DND-41 (cell line): ENCODE measurements around the gene PPIL6.

ENCODE experiments used
- ATAC-seq: fragments of 200-7000 bp; cut with Tn5 transposase; 3 replicates; pipeline ENCODE4 v1.9.1; 2021; ENCODE audit warnings: low read depth; ENCODE audit not compliant: insufficient read depth
- DNase-seq: peaks from one replicate; pipeline ENCODE4 v3.0.0-alpha.2; 2020
- H2AFZ ChIP-seq: 2 replicates; pipeline ENCODE4 v1.6.0; 2012; ENCODE audit warnings: low read depth, low read length
- H3K27ac ChIP-seq: 2 replicates; pipeline ENCODE4 v1.5.1; 2012; ENCODE audit warnings: low read length, inconsistent platforms
- H3K27me3 ChIP-seq: fragments of 200-600 bp; sonication (generic); 2 replicates; pipeline ENCODE4 v1.6.0; 2012; ENCODE audit warnings: low read length, mild to moderate bottlenecking, inconsistent platforms; ENCODE audit not compliant: insufficient read depth, poor library complexity
- H3K36me3 ChIP-seq: 2 replicates; pipeline ENCODE4 v1.5.1; 2012; ENCODE audit warnings: low read length, inconsistent platforms; ENCODE audit not compliant: insufficient read depth
- H3K4me1 ChIP-seq: 2 replicates; pipeline ENCODE4 v1.5.1; 2012; ENCODE audit warnings: mild to moderate bottlenecking, low read length; ENCODE audit not compliant: insufficient read depth
- H3K4me2 ChIP-seq: 2 replicates; pipeline ENCODE4 v1.6.0; 2012; ENCODE audit warnings: mild to moderate bottlenecking, moderate library complexity, low read length, inconsistent platforms; ENCODE audit not compliant: insufficient read depth
- H3K4me3 ChIP-seq, 2 experiments: fragments of 200-600 bp in 1 of 2; shearing (Covaris generic) in 1 of 2; 2 replicates each; pipeline ENCODE4 v1.5.1; 2012 to 2016; ENCODE audit warnings: inconsistent platforms in 2 of 2, low read length in 2 of 2, mild to moderate bottlenecking in 2 of 2, low read depth in 1 of 2, moderate library complexity in 1 of 2
- H3K79me2 ChIP-seq: 2 replicates; pipeline ENCODE4 v1.6.0; 2012; ENCODE audit warnings: low read length, inconsistent platforms; ENCODE audit not compliant: insufficient read depth
- H3K9ac ChIP-seq: 2 replicates; pipeline ENCODE4 v1.6.0; 2012; ENCODE audit warnings: low read depth, mild to moderate bottlenecking, inconsistent platforms, low read length, moderate library complexity
- H3K9me3 ChIP-seq: 2 replicates; pipeline ENCODE4 v1.5.1; 2012; ENCODE audit warnings: low read length, moderate library complexity, mild to moderate bottlenecking, inconsistent platforms; ENCODE audit not compliant: insufficient read depth, severe bottlenecking
- H4K20me1 ChIP-seq: 2 replicates; pipeline ENCODE4 v1.6.0; 2012; ENCODE audit warnings: low read length; ENCODE audit not compliant: insufficient read depth
- EZH2 ChIP-seq: IDR thresholded peaks from 3 replicates; pipeline ENCODE4 v1.6.1; 2012; ENCODE audit warnings: borderline replicate concordance, low read depth, mild to moderate bottlenecking, moderate library complexity, low read length, inconsistent platforms; ENCODE audit not compliant: severe bottlenecking
- TF ChIP-seq, protein P1 (sequence below): IDR thresholded peaks from 2 replicates; pipeline ENCODE4 v1.5.1; 2012; ENCODE audit warnings: borderline replicate concordance, low read length, moderate library complexity, mild to moderate bottlenecking; ENCODE audit not compliant: poor library complexity, severe bottlenecking; ENCODE audit errors: extremely low read depth

Gene PPIL6

DNA sequence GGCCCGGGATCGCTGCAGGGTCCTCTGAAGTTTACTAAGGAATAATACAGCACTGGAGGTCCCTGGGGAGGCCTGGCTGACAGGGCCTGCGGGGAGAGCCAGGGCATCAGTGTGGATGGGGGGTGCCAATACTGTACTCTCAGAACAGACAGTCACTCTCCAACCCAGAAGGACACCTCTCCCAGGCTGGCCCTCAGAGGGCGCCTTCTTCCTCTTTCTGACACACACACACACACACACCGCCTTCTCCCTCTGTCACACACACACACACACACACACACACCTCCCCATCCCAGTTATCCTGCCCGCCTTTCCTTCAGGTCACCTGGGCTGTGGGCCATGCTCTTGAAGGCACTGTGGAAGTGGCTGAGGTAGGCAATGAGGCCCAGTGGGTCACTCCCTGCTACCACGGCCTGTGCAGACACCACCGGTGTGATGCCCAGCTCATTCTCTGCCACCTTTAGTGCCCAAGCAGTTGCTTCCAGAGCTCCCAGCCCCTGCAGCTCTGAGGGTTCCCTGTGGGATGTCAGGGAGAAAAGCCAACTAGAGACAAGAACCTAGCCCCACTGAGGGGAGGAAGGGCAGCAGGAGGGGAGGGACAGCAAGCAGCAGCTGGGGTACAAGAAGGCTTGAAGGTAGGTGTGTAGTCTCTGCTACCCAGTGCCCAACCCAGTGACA, 7.6 kb upstream of the PPIL6 start:
- TF ChIP-seq, protein P1, sequence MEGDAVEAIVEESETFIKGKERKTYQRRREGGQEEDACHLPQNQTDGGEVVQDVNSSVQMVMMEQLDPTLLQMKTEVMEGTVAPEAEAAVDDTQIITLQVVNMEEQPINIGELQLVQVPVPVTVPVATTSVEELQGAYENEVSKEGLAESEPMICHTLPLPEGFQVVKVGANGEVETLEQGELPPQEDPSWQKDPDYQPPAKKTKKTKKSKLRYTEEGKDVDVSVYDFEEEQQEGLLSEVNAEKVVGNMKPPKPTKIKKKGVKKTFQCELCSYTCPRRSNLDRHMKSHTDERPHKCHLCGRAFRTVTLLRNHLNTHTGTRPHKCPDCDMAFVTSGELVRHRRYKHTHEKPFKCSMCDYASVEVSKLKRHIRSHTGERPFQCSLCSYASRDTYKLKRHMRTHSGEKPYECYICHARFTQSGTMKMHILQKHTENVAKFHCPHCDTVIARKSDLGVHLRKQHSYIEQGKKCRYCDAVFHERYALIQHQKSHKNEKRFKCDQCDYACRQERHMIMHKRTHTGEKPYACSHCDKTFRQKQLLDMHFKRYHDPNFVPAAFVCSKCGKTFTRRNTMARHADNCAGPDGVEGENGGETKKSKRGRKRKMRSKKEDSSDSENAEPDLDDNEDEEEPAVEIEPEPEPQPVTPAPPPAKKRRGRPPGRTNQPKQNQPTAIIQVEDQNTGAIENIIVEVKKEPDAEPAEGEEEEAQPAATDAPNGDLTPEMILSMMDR: peak; percentile 11
- TF ChIP-seq EZH2: no peak
- Histone ChIP-seq H3K4me3 (no peak overlapping the region), H3K79me2 (no peaks in the 10 kb centered on the region), H3K9me3 (no peaks in the 10 kb centered on the region), H3K36me3 (peaks cover 63% of the 10 kb centered on the region), H4K20me1 (peaks cover 8% of the 10 kb centered on the region), H3K27me3 (no peaks in the 10 kb centered on the region), H3K4me2 (no peak overlapping the region), H3K27ac (0 out of 2 replicates have a peak overlapping the region, but pooled peaks have one; percentile 28), H2AFZ (no peak overlapping the region), H3K4me1 (peaks cover 13% of the 10 kb centered on the region), H3K9ac (no peak overlapping the region)
- ATAC-seq (peak; percentile 35; the same call in 1 of the 3 replicates), DNase-seq (no peak)

DNA sequence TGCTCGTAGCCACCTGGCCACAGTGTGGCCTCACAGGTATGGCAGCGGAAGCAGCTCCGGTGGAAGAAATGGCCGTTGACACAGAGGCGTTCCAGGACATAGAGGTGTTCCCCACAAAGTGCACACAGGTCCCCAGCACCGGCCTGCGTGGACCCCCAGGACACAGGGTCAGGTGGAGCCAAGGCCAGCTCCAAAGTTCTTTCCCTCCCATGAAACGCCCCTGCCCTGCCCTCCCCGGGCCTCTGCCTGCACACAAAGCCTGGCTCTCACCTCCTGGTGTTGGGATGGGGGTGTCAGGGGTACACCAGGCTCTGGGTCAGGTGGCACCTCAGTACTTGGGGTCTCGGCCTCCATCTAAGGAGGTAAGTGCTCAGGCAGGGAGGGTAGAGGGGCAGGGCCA, 6.7 kb upstream of the PPIL6 start:
- H3K9me3 ChIP-seq: no peaks in the 10 kb centered on the region
- no peak overlapping the region for H2AFZ ChIP-seq
- peaks cover 22% of the 10 kb centered on the region for H3K4me1 ChIP-seq
- no peaks in the 10 kb centered on the region for H3K79me2 ChIP-seq
- no peak overlapping the region for H3K4me2 ChIP-seq
- ATAC-seq (no peak), DNase-seq (no peak)
- H3K36me3 ChIP-seq: peaks cover 65% of the 10 kb centered on the region
- H3K9ac ChIP-seq: no peak overlapping the region
- TF ChIP-seq, protein P1: no peak
- no peak for TF ChIP-seq EZH2
- H3K4me3 ChIP-seq: no peak overlapping the region
- peaks cover 12% of the 10 kb centered on the region for H4K20me1 ChIP-seq
- H3K27me3 ChIP-seq: no peaks in the 10 kb centered on the region
- no peak overlapping the region for H3K27ac ChIP-seq

DNA sequence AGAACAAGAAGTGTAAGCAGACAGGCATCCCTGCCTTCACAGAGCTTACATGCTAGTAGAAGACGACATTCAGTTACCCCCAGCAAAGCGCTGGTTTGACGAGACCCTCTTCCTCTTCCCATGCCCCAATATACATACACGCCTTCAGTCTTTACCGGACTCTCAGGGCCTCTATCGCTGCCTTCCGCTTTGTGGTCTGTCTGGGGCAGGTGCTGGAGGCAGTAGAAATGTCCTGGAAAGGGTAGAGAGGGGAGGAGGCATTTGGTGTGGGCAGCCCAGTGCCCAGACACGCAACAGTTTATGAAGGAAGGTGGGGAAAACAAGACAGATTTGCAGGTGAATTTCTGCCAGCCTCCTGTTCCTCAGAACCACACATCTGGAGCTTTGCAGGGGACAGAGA, 6.1 kb upstream of the PPIL6 start:
- Histone ChIP-seq H3K27ac (no peak overlapping the region), H3K4me1 (peaks cover 28% of the 10 kb centered on the region), H3K9me3 (no peaks in the 10 kb centered on the region), H3K36me3 (peaks cover 62% of the 10 kb centered on the region), H3K79me2 (peaks cover 1% of the 10 kb centered on the region; the same call in 1 of the 2 replicates), H3K4me3 (no peak overlapping the region), H3K9ac (no peak overlapping the region), H3K4me2 (no peak overlapping the region), H3K27me3 (no peaks in the 10 kb centered on the region), H2AFZ (no peak overlapping the region), H4K20me1 (peaks cover 16% of the 10 kb centered on the region)
- ATAC-seq: no peak
- DNase-seq: no peak
- TF ChIP-seq, protein P1: no peak
- no peak for TF ChIP-seq EZH2
